WTC11 (cell line): Measurements from ENCODE around the gene MDH1.

Source experiments
- ATF2 ChIP-seq: sonication (generic); formaldehyde crosslinking; IDR thresholded peaks from 2 replicates; pipeline ENCODE4 v1.8.1; 2022; ENCODE audit warnings: low read depth, missing genetic modification reagents, borderline replicate concordance
- CTCF ChIP-seq: fragments of 200-600 bp; IDR thresholded peaks from 2 replicates; pipeline ENCODE4 v1.8.0; 2022; ENCODE audit warnings: antibody characterized with exemption
- KAT7 ChIP-seq: sonication (generic); formaldehyde crosslinking; IDR thresholded peaks from 2 replicates; pipeline ENCODE4 v1.8.1; 2023; ENCODE audit warnings: missing genetic modification reagents, mild to moderate bottlenecking, borderline replicate concordance
- MLX ChIP-seq: sonication (generic); formaldehyde crosslinking; IDR thresholded peaks from 2 replicates; pipeline ENCODE4 v1.8.1; 2023; ENCODE audit warnings: mild to moderate bottlenecking, missing genetic modification reagents, moderate library complexity
- PREB ChIP-seq: sonication (generic); formaldehyde crosslinking; IDR thresholded peaks from 2 replicates; pipeline ENCODE4 v1.8.1; 2022; ENCODE audit warnings: mild to moderate bottlenecking, missing genetic modification reagents, moderate library complexity, borderline replicate concordance
- STAT6 ChIP-seq: sonication (generic); formaldehyde crosslinking; conservative IDR thresholded peaks from 2 replicates; pipeline ENCODE4 v1.8.1; 2023; ENCODE audit warnings: mild to moderate bottlenecking, low read depth, missing genetic modification reagents, moderate library complexity
- TEAD4 ChIP-seq: sonication (generic); formaldehyde crosslinking; IDR thresholded peaks from 2 replicates; pipeline ENCODE4 v1.8.0; 2022; ENCODE audit warnings: mild to moderate bottlenecking, missing genetic modification reagents
- TF ChIP-seq, protein P1 (sequence below): sonication (generic); formaldehyde crosslinking; IDR thresholded peaks from 2 replicates; pipeline ENCODE4 v1.8.0; 2023; ENCODE audit warnings: missing genetic modification reagents, mild to moderate bottlenecking, borderline replicate concordance
- TF ChIP-seq, protein P2 (sequence below): fragments of 250-450 bp; sonication (Bioruptor Pico); IDR thresholded peaks from 2 replicates; pipeline ENCODE4 v1.9.0; 2021; ENCODE audit warnings: mild to moderate bottlenecking
- TF ChIP-seq, protein P3 (sequence below): sonication (generic); formaldehyde crosslinking; IDR thresholded peaks from 2 replicates; pipeline ENCODE4 v1.8.1; 2022; ENCODE audit warnings: mild to moderate bottlenecking, moderate library complexity, missing genetic modification reagents

DNA sequence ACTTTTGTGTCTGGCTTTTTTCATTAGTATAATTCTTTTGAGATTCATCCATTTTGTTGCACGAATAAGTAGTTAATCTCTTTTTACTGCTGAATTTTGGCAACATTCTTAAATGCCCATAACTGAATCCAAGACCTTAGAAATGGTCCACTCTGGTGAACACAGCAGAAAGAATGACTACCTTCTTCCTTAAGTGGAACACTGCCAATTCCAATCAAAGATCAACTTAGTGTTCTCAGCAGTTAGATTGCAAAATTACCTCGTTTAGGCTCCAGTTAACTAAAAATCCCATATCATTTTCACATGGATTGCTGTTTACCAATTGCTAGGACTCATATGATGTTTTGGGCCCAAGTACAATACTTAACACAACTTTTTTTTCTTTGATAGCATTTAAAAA lies 59.9 kb downstream of the MDH1 start:
- TF ChIP-seq, protein P1, sequence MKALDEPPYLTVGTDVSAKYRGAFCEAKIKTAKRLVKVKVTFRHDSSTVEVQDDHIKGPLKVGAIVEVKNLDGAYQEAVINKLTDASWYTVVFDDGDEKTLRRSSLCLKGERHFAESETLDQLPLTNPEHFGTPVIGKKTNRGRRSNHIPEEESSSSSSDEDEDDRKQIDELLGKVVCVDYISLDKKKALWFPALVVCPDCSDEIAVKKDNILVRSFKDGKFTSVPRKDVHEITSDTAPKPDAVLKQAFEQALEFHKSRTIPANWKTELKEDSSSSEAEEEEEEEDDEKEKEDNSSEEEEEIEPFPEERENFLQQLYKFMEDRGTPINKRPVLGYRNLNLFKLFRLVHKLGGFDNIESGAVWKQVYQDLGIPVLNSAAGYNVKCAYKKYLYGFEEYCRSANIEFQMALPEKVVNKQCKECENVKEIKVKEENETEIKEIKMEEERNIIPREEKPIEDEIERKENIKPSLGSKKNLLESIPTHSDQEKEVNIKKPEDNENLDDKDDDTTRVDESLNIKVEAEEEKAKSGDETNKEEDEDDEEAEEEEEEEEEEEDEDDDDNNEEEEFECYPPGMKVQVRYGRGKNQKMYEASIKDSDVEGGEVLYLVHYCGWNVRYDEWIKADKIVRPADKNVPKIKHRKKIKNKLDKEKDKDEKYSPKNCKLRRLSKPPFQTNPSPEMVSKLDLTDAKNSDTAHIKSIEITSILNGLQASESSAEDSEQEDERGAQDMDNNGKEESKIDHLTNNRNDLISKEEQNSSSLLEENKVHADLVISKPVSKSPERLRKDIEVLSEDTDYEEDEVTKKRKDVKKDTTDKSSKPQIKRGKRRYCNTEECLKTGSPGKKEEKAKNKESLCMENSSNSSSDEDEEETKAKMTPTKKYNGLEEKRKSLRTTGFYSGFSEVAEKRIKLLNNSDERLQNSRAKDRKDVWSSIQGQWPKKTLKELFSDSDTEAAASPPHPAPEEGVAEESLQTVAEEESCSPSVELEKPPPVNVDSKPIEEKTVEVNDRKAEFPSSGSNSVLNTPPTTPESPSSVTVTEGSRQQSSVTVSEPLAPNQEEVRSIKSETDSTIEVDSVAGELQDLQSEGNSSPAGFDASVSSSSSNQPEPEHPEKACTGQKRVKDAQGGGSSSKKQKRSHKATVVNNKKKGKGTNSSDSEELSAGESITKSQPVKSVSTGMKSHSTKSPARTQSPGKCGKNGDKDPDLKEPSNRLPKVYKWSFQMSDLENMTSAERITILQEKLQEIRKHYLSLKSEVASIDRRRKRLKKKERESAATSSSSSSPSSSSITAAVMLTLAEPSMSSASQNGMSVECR (CRISPR knock-in tag) = no peak
- TF ChIP-seq ATF2 (CRISPR knock-in tag) (no peak), CTCF (no peak), PREB (CRISPR knock-in tag) (no peak), KAT7 (CRISPR knock-in tag) (no peak), MLX (no peak), STAT6 (CRISPR knock-in tag) (no peak), TEAD4 (CRISPR knock-in tag) (no peak)
- TF ChIP-seq, protein P2, sequence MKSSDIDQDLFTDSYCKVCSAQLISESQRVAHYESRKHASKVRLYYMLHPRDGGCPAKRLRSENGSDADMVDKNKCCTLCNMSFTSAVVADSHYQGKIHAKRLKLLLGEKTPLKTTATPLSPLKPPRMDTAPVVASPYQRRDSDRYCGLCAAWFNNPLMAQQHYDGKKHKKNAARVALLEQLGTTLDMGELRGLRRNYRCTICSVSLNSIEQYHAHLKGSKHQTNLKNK (CRISPR knock-in tag) = no peak
- TF ChIP-seq, protein P3, sequence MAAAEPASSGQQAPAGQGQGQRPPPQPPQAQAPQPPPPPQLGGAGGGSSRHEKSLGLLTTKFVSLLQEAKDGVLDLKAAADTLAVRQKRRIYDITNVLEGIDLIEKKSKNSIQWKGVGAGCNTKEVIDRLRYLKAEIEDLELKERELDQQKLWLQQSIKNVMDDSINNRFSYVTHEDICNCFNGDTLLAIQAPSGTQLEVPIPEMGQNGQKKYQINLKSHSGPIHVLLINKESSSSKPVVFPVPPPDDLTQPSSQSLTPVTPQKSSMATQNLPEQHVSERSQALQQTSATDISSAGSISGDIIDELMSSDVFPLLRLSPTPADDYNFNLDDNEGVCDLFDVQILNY (CRISPR knock-in tag) = no peak
